SK-N-SH (cell line): ENCODE measurements around the gene CDK4. TPM values are rescaled to one million over a fixed set of nuclear protein-coding genes. Genes with fewer than 3 reads are reported as not detected.

ENCODE experiments used
- CTCF ChIA-PET: fragments of 300-600, 350-600 bp; formaldehyde crosslinking; extraction: SDS; loops from one replicate; lab custom pipeline; 2021; lab: Yijun Ruan, JAX
- POLR2A ChIA-PET: fragments of 350-600 bp; sonication (Branson Sonifier 250); formaldehyde crosslinking; extraction: SDS; loops from one replicate; lab custom pipeline; 2020; ENCODE audit warnings: antibody characterized with exemption, inconsistent platforms; lab: Yijun Ruan, JAX
- DNase-seq: peaks from one replicate; pipeline ENCODE4 v3.0.0; 2012
- H2AFZ ChIP-seq: fragments of 200-600 bp; sonication (generic); 2 replicates; pipeline ENCODE4 v1.8.1; 2016; ENCODE audit warnings: antibody characterized with exemption, mild to moderate bottlenecking, low read depth
- H3F3A ChIP-seq: fragments of 200-600 bp; sonication (generic); replicated peaks from 2 replicates; pipeline ENCODE3; 2016; ENCODE audit warnings: antibody characterized with exemption, mild to moderate bottlenecking; ENCODE audit not compliant: insufficient read depth
- H3K27ac ChIP-seq, 2 experiments: fragments of 200-500 bp in 1 of 2; fragments of 200-600 bp in 1 of 2; sonication (Bioruptor generic) in 1 of 2; sonication (generic), shearing (Covaris generic) in 1 of 2; 2 replicates each; pipeline versions ENCODE4 v1.5.1 to v1.6.1; 2014 to 2016; ENCODE audit warnings: low read depth in 2 of 2, inconsistent platforms in 1 of 2, low read length in 1 of 2, mild to moderate bottlenecking in 1 of 2, mixed read lengths in 1 of 2
- H3K27me3 ChIP-seq: fragments of 200-600 bp; sonication (generic), shearing (Covaris generic); 2 replicates; pipeline ENCODE4 v1.6.1; 2016; ENCODE audit warnings: mixed run types; ENCODE audit not compliant: insufficient read depth
- H3K36me3 ChIP-seq, 2 experiments: fragments of 200-500 bp in 1 of 2; fragments of 200-600 bp in 1 of 2; sonication (Bioruptor generic) in 1 of 2; sonication (generic) in 1 of 2; replicated peaks in 1 of 2; 2 replicates each; pipeline versions ENCODE3 to v1.5.1; 2014 to 2016; ENCODE audit warnings: low read length in 1 of 2, mild to moderate bottlenecking in 1 of 2; ENCODE audit not compliant: insufficient read depth in 2 of 2, control insufficient read depth in 1 of 2
- H3K4me1 ChIP-seq, 2 experiments: fragments of 200-500 bp in 1 of 2; fragments of 200-600 bp in 1 of 2; sonication (Bioruptor generic) in 1 of 2; sonication (generic), shearing (Covaris generic) in 1 of 2; 2 replicates each; pipeline versions ENCODE4 v1.5.1 to v1.6.1; 2014 to 2016; ENCODE audit warnings: low read depth in 1 of 2, low read length in 1 of 2, mixed run types in 1 of 2; ENCODE audit not compliant: insufficient read depth in 2 of 2, control insufficient read depth in 1 of 2
- H3K4me2 ChIP-seq: fragments of 200-600 bp; sonication (generic), shearing (Covaris generic); 2 replicates; pipeline ENCODE4 v1.6.1; 2017; ENCODE audit warnings: mixed run types
- H3K4me3 ChIP-seq, 2 experiments: fragments of 200-500 bp in 1 of 2; fragments of 200-600 bp in 1 of 2; sonication (Bioruptor generic) in 1 of 2; sonication (generic), shearing (Covaris generic) in 1 of 2; 2 replicates each; pipeline versions ENCODE4 v1.5.1 to v1.8.1; 2014 to 2016; ENCODE audit warnings: low read depth in 2 of 2, inconsistent platforms in 1 of 2, low read length in 1 of 2, mild to moderate bottlenecking in 1 of 2, mixed read lengths in 1 of 2, moderate library complexity in 1 of 2
- H3K79me2 ChIP-seq: fragments of 200-600 bp; sonication (generic); 2 replicates; pipeline ENCODE4 v1.8.1; 2017; ENCODE audit warnings: mild to moderate bottlenecking; ENCODE audit not compliant: insufficient read depth
- H3K9ac ChIP-seq: fragments of 200-600 bp; sonication (generic); 2 replicates; pipeline ENCODE4 v1.6.1; 2017; ENCODE audit warnings: mixed run types
- H3K9me2 ChIP-seq: fragments of 200-600 bp; sonication (generic); 2 replicates; pipeline ENCODE4 v1.6.1; 2017; ENCODE audit warnings: mixed run types
- H3K9me3 ChIP-seq: fragments of 200-600 bp; sonication (generic); 2 replicates; pipeline ENCODE4 v1.6.1; 2017; ENCODE audit warnings: mixed run types, mild to moderate bottlenecking, moderate library complexity
- H4K20me1 ChIP-seq: fragments of 200-600 bp; sonication (generic); 2 replicates; pipeline ENCODE4 v1.6.1; 2017; ENCODE audit warnings: mild to moderate bottlenecking, mixed run types; ENCODE audit not compliant: insufficient read depth
- ELF1 ChIP-seq: IDR thresholded peaks from 2 replicates; pipeline ENCODE4 v1.4.0; 2012
- EZH2phosphoT487 ChIP-seq: fragments of 200-600 bp; sonication (generic); IDR thresholded peaks from 2 replicates; pipeline ENCODE4 v1.6.1; 2017; ENCODE audit warnings: low read depth, mixed run types, mild to moderate bottlenecking, antibody characterized with exemption, moderate library complexity, borderline replicate concordance
- FOXJ3 ChIP-seq: sonication (generic); formaldehyde crosslinking; IDR thresholded peaks from 2 replicates; pipeline ENCODE4 v1.5.1; 2020; ENCODE audit warnings: mild to moderate bottlenecking, missing genetic modification reagents
- MEF2A ChIP-seq: IDR thresholded peaks from 2 replicates; pipeline ENCODE4 v1.4.0; 2012; ENCODE audit warnings: low read depth, borderline replicate concordance
- MXI1 ChIP-seq: IDR thresholded peaks from 2 replicates; pipeline ENCODE4 v1.6.1; 2012; ENCODE audit warnings: mild to moderate bottlenecking, low read depth, low read length, improper control_type of control experiment
- NRF1 ChIP-seq: IDR thresholded peaks from 2 replicates; pipeline ENCODE4 v1.6.1; 2012; ENCODE audit warnings: low read depth, mild to moderate bottlenecking, low read length
- RAD21 ChIP-seq: IDR thresholded peaks from 2 replicates; pipeline ENCODE4 v1.6.1; 2012; ENCODE audit warnings: mild to moderate bottlenecking, low read length
- RFX5 ChIP-seq: IDR thresholded peaks from 2 replicates; pipeline ENCODE4 v1.6.1; 2012; ENCODE audit warnings: mild to moderate bottlenecking, improper control_type of control experiment, low read length
- RXRA ChIP-seq: IDR thresholded peaks from 2 replicates; pipeline ENCODE4 v1.4.0; 2012; ENCODE audit warnings: low read depth, mild to moderate bottlenecking, borderline replicate concordance
- SMC3 ChIP-seq: IDR thresholded peaks from 2 replicates; pipeline ENCODE4 v1.6.1; 2012; ENCODE audit warnings: low read depth, low read length, improper control_type of control experiment
- TAF1 ChIP-seq: IDR thresholded peaks from 2 replicates; pipeline ENCODE4 v1.6.1; 2012; ENCODE audit warnings: low read depth, mild to moderate bottlenecking, low read length, moderate library complexity, borderline replicate concordance
- YY1 ChIP-seq: IDR thresholded peaks from 2 replicates; pipeline ENCODE4 v1.4.0; 2012; ENCODE audit warnings: low read depth, mild to moderate bottlenecking
- WGBS: methylation state at CpG from one replicate; pipeline ENCODE4 v1.1.6; 2017; ENCODE audit warnings: low lambda C conversion rate; 5-methylcytosine and 5-hydroxymethylcytosine counted together
- polyA plus RNA-seq, 3 experiments: library from polyadenylated mRNA; depleted of rRNA; stranded (reverse); fragments of >200 nt; gene quantifications; 2 replicates each; pipeline ENCODE4 v1.2.3, GENCODE V29; 2012
- TF ChIP-seq, protein P1 (sequence below): fragments of 150-350 bp; IDR thresholded peaks from 2 replicates; pipeline ENCODE4 v1.6.1; 2016; ENCODE audit warnings: mild to moderate bottlenecking, low read depth, low read length
- TF ChIP-seq, protein P2 (sequence below): IDR thresholded peaks from 2 replicates; pipeline ENCODE4; 2012
- TF ChIP-seq, protein P3 (sequence below): IDR thresholded peaks from 2 replicates; pipeline ENCODE4 v1.4.0; 2012; ENCODE audit warnings: low read depth, borderline replicate concordance

The CDK4 gene
- polyA plus RNA-seq, 1 of the 3 experiments (the other 2 are of a cell fraction), result 324 TPM

DNA sequence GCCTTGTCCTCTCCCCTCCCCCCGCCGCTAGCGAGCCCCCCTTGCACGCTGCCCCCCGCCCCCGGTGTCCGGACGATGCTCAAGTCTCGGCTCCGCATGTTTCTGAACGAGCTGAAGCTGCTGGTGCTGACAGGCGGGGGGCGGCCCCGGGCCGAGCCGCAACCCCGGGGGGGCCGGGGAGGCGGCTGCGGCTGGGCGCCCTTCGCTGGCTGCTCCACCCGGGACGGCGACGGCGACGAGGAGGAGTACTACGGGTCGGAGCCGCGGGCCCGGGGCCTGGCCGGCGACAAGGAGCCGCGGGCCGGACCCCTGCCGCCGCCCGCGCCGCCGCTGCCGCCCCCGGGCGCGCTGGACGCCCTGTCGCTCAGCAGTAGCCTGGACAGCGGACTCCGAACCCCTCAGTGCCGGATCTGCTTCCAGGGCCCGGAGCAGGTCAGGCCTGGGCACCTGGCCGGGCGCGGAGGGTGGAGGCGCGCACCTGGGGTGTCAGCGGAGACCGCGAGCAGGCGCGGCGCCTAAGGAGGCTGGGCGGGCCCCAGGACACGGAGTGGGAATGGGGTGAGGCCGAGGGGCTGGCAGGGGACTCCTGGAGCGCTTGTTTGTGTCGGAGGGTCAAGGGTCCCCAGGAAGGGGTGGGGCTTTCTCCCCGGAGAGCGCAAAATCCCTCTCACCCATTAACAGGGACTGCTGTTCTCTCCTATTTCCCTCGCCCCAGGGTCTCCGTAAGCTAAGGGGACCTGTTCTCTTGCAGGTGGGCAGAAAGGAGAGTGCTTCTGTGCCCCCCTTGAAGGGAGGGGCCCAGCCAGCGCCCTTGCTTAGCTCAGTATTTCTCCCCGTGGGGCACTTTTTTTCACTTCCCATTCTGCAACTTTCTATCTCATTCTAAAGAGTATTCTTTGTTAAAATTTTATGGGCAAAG, 3.6 kb upstream of the CDK4 start (continued):
- TF ChIP-seq NRF1 (no peak), YY1 (no peak), RAD21 (no peak)

DNA sequence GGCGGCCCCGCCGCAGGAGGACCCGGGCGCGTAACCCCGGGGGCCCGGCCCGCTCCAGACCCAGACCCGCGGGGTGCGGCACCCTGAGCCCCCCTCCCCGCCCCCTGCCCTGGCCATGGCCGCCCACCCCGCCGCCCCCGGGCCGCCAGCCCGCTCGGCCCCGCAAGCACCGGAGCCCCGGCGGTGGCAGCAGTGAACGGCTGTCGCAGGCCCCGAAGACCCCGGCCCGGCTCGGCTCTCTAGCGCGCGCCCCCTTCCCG, 3.0 kb upstream of the CDK4 start:
- TF ChIP-seq, protein P1, sequence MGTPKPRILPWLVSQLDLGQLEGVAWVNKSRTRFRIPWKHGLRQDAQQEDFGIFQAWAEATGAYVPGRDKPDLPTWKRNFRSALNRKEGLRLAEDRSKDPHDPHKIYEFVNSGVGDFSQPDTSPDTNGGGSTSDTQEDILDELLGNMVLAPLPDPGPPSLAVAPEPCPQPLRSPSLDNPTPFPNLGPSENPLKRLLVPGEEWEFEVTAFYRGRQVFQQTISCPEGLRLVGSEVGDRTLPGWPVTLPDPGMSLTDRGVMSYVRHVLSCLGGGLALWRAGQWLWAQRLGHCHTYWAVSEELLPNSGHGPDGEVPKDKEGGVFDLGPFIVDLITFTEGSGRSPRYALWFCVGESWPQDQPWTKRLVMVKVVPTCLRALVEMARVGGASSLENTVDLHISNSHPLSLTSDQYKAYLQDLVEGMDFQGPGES, result no peak
- no peak for TF ChIP-seq ELF1
- no peak for TF ChIP-seq MXI1
- TF ChIP-seq, protein P2, sequence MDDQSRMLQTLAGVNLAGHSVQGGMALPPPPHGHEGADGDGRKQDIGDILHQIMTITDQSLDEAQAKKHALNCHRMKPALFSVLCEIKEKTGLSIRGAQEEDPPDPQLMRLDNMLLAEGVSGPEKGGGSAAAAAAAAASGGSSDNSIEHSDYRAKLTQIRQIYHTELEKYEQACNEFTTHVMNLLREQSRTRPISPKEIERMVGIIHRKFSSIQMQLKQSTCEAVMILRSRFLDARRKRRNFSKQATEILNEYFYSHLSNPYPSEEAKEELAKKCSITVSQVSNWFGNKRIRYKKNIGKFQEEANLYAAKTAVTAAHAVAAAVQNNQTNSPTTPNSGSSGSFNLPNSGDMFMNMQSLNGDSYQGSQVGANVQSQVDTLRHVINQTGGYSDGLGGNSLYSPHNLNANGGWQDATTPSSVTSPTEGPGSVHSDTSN, result no peak
- Histone ChIP-seq H4K20me1 (peaks cover 7% of the 10 kb centered on the region), H2AFZ (no peak overlapping the region), H3F3A (peaks cover 23% of the 10 kb centered on the region), H3K9me3 (no peaks in the 10 kb centered on the region), H3K4me1 (peaks cover 8 to 37% of the 10 kb centered on the region in 2 experiments), H3K27me3 (no peaks in the 10 kb centered on the region), H3K9ac (no peak overlapping the region), H3K4me2 (peak overlapping the region; percentile 97; the same call in 1 of the 2 replicates), H3K9me2 (no peaks in the 10 kb centered on the region), H3K36me3 (peaks cover 12 to 24% of the 10 kb centered on the region in 2 experiments), H3K4me3 (peak overlapping the region; percentile 73 to 79; a peak in 3 of 4 replicates), H3K79me2 (peaks cover 20% of the 10 kb centered on the region), H3K27ac (peak overlapping the region in 1 of 2 experiments; percentile 50; a peak in 1 of 4 replicates)
- DNase-seq, result no peak
- CTCF ChIA-PET, result interaction anchor here (1.4 kb wide), 1 partner anchor 10 kb away, joined by 5 read pairs; no protein-coding TSS in a partner anchor
- POLR2A ChIA-PET, result no interaction called here
- WGBS, result no CpG with 5 or more reads among the region's 34 CpGs

DNA sequence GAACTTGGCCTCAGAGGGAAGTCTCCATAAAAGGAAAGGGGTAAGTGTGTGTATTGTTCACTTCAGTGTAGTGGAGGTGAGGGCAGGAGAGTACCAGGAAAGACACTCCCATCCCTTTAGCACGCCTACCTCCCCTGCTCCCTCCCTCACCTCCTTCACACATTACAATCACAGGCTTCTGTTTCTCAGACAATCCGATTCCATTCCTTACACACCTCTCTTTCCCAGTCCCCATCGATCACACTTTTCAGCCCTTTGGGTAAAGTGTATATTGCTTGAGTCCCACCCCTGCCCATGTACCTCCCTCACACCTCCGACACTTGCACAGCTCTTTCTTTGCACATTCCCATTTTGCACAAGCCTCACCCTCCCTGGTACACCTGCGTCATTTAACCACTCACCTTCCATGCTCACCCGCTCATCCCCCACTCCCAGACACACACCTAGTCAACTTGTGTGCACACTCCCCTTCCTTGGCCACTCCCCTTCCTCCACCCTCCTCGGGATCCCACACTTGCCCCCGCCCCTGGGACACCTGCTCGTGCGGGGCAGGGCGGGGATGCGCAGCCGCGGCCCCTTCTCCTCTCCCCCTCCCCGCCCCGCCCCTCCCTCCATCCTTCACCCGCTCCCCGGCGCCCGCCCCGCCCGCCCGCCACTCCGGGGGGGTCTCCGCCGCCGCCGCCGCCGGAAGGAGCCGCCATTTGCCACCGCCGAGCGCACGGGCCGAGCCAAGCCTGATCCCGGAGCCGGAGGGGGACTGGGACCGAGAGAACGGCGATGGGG, 2.5 kb upstream of the CDK4 start, which contains the start of gene MARCHF9:
TSS of gene MARCHF9 (plus strand) at position 693 of the 783 bp plus-strand sequence. CDS start 426 bp downstream, outside the sequence.
- Histone ChIP-seq H3F3A (peaks cover 21% of the 10 kb centered on the region), H3K27ac (peak within 1 kb of the TSS in 1 of 2 experiments; percentile 62; a peak in 2 of 4 replicates), H4K20me1 (peaks cover 2% of the 10 kb centered on the region), H3K4me2 (peak within 1 kb of the TSS; percentile 97), H3K27me3 (no peaks in the 10 kb centered on the region), H3K36me3 (peaks cover 17 to 23% of the 10 kb centered on the region in 2 experiments), H3K4me1 (peaks cover 8 to 37% of the 10 kb centered on the region in 2 experiments), H2AFZ (peak within 1 kb of the TSS; percentile 38; the same call in 1 of the 2 replicates), H3K9ac (peak within 1 kb of the TSS; percentile 44; the same call in 1 of the 2 replicates), H3K9me3 (no peaks in the 10 kb centered on the region), H3K79me2 (peaks cover 25% of the 10 kb centered on the region), H3K9me2 (no peaks in the 10 kb centered on the region), H3K4me3 (peak within 1 kb of the TSS; percentile 73 to 79)
- POLR2A ChIA-PET, result interaction anchor here (1.1 kb wide), 1 partner anchor 18 kb away, joined by 4 read pairs; the partner anchor contains the start of gene EEF1AKMT3
- WGBS, result 5% methylated on average over 20 of the region's 41 CpGs
- CTCF ChIA-PET, result interaction anchor here (1.4 kb wide), 1 partner anchor 10 kb away, joined by 5 read pairs; no protein-coding TSS in a partner anchor
- peak; percentile 87 for DNase-seq
- TF ChIP-seq NRF1 (peak; percentile 63), MXI1 (0 out of 2 replicates have a peak, but pooled peaks have one; percentile 33), TAF1 (no peak), RFX5 (no peak), YY1 (peak; percentile 58; the same call in 1 of the 2 replicates), SMC3 (no peak), MEF2A (no peak), FOXJ3 (CRISPR knock-in tag) (no peak), EZH2phosphoT487 (no peak), RXRA (no peak)
- TF ChIP-seq, protein P1, result no peak
- TF ChIP-seq, protein P3, sequence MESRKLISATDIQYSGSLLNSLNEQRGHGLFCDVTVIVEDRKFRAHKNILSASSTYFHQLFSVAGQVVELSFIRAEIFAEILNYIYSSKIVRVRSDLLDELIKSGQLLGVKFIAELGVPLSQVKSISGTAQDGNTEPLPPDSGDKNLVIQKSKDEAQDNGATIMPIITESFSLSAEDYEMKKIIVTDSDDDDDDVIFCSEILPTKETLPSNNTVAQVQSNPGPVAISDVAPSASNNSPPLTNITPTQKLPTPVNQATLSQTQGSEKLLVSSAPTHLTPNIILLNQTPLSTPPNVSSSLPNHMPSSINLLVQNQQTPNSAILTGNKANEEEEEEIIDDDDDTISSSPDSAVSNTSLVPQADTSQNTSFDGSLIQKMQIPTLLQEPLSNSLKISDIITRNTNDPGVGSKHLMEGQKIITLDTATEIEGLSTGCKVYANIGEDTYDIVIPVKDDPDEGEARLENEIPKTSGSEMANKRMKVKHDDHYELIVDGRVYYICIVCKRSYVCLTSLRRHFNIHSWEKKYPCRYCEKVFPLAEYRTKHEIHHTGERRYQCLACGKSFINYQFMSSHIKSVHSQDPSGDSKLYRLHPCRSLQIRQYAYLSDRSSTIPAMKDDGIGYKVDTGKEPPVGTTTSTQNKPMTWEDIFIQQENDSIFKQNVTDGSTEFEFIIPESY, result no peak
